Activated B cell treated with CpG ODN at 0.5 μM for 24 hours (primary cell): Measurements from ENCODE around the gene TET3. TPM values are rescaled to one million over a fixed set of nuclear protein-coding genes. Genes with fewer than 3 reads are reported as not detected.

Source experiments
- ATAC-seq: fragments of 200-7000 bp; cut with Tn5 transposase; one replicate; pipeline ENCODE4 v1.10.0; 2021; ENCODE audit warnings: low read depth, mild to moderate bottlenecking, moderate library complexity
- CTCF ChIA-PET: fragments of 350-600 bp; sonication (Branson Sonifier 250); formaldehyde crosslinking; loops from one replicate; lab custom pipeline; 2021; ENCODE audit warnings: antibody characterized with exemption; lab: Charles Lee
- POLR2A ChIA-PET: fragments of 350-600 bp; sonication (Branson Sonifier 250); formaldehyde crosslinking; loops from one replicate; lab custom pipeline; 2021; ENCODE audit warnings: antibody characterized with exemption; lab: Charles Lee
- DNase-seq: peaks from one replicate; pipeline ENCODE4 v3.0.0; 2022
- H3K27ac Mint-ChIP-seq: one replicate; pipeline ENCODE4 v1.8.0; 2020; ENCODE audit warnings: mixed read lengths
- H3K27me3 Mint-ChIP-seq: one replicate; pipeline ENCODE4 v1.8.0; 2021; ENCODE audit warnings: mixed read lengths
- H3K36me3 Mint-ChIP-seq: one replicate; pipeline ENCODE4 v1.8.0; 2021; ENCODE audit warnings: low read depth, mixed read lengths
- H3K4me1 Mint-ChIP-seq: one replicate; pipeline ENCODE4 v1.8.0; 2021; ENCODE audit warnings: mixed read lengths
- H3K4me3 Mint-ChIP-seq: one replicate; pipeline ENCODE4 v1.8.0; 2020; ENCODE audit warnings: mild to moderate bottlenecking, mixed read lengths
- H3K9me3 Mint-ChIP-seq: one replicate; pipeline ENCODE4 v1.8.0; 2020; ENCODE audit warnings: mixed read lengths
- CTCF ChIP-seq: fragments of 200-600 bp; IDR thresholded peaks from one replicate; pipeline ENCODE4 v1.8.0; 2022; ENCODE audit warnings: antibody characterized with exemption, mild to moderate bottlenecking
- intact Hi-C: fragments of 100-400 bp; cut with micrococcal nuclease; formaldehyde crosslinking; loops from one replicate; pipeline ENCODE4 v1.15.1; 2024
- total RNA-seq: library from RNA; stranded (reverse); gene quantifications from 2 replicates; pipeline ENCODE4 v1.2.3, GENCODE V29; 2022

Gene TET3
- total RNA-seq, 1 donor from 2014 or later: 60.1 TPM

DNA sequence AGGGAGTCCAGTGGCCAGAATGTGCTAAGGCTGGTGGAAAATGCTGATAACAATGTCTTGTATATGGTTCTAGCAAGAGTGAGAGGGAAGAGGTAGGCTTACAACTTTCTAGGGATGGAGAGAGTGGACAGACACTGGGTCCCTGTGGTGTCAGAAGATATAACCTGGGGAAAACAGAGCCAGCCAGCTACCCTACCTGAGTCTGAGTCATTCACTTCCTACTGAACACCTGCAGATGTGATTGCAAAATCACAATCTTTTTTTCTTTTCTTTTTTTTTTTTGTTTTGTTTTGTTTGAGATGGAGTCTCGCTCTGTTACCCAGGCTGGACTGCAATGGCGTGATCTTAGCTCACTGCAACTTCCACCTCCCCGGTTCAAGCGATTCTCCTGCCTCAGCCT lies 7.3 kb downstream of the TET3 start:
- CTCF ChIA-PET: no interaction called here
- no peaks in the 10 kb centered on the region for H3K27me3 Mint-ChIP-seq
- peaks cover 70% of the 10 kb centered on the region for H3K36me3 Mint-ChIP-seq
- H3K9me3 Mint-ChIP-seq: peaks cover 4% of the 10 kb centered on the region
- POLR2A ChIA-PET: interaction anchor here (0.9 to 1.1 kb wide), 2 partner anchors 9 to 128 kb away, joined by 3 read pairs; no protein-coding TSS in a partner anchor
- intact Hi-C loops: no loop called here
- H3K4me1 Mint-ChIP-seq: peaks cover 83% of the 10 kb centered on the region
- no peak for TF ChIP-seq CTCF
- ATAC-seq: no peak
- no peak overlapping the region for H3K27ac Mint-ChIP-seq
- peak overlapping the region; percentile 12 for H3K4me3 Mint-ChIP-seq
- DNase-seq: no peak

DNA sequence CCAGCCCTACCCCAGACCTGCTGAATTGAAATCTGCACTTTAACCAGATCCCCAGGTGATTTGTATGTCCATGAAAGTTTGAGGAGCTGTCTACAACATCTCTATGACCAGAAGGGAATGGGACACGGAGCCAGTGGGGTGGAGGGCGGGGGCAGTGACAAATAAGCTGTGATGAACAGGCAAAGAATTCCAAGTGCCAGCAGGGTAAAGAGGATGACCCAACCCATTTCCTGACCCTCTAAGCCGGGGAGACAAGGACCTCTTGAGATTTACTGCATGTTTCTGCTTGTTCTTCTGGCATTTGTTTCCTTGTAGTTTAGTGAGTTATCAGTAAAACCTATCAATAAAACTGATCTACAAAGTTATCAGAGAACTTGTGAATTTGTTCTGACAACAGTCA lies 8.7 kb downstream of the TET3 start:
- no peak overlapping the region for H3K27ac Mint-ChIP-seq
- ChIA-PET CTCF (no interaction called here), POLR2A (interaction anchor here (1.4 kb wide), 1 partner anchor 8 kb away, joined by 5 read pairs; no protein-coding TSS in a partner anchor)
- ATAC-seq: no peak
- intact Hi-C loops: no loop called here
- no peak for DNase-seq
- H3K4me1 Mint-ChIP-seq: peaks cover 80% of the 10 kb centered on the region
- no peak overlapping the region for H3K4me3 Mint-ChIP-seq
- no peak for TF ChIP-seq CTCF
- H3K9me3 Mint-ChIP-seq: peaks cover 4% of the 10 kb centered on the region
- H3K27me3 Mint-ChIP-seq: no peaks in the 10 kb centered on the region
- peaks cover 65% of the 10 kb centered on the region for H3K36me3 Mint-ChIP-seq

- Mint-ChIP-seq H3K27ac (no peak overlapping the region), H3K9me3 (peaks cover 4% of the 10 kb centered on the region), H3K27me3 (no peaks in the 10 kb centered on the region), H3K4me3 (no peak overlapping the region), H3K4me1 (peaks cover 80% of the 10 kb centered on the region), H3K36me3 (peaks cover 66% of the 10 kb centered on the region)
- no peak for DNase-seq
- intact Hi-C loops: no loop called here
- CTCF ChIA-PET: no interaction called here
- ATAC-seq: no peak
- POLR2A ChIA-PET: interaction anchor here (1.4 kb wide), 1 partner anchor 8 kb away, joined by 5 read pairs; no protein-coding TSS in a partner anchor
- no peak for TF ChIP-seq CTCF
Observed at GRCh38 chr2:73993778-73994177, 9.1 kb downstream of the TET3 start.

DNA sequence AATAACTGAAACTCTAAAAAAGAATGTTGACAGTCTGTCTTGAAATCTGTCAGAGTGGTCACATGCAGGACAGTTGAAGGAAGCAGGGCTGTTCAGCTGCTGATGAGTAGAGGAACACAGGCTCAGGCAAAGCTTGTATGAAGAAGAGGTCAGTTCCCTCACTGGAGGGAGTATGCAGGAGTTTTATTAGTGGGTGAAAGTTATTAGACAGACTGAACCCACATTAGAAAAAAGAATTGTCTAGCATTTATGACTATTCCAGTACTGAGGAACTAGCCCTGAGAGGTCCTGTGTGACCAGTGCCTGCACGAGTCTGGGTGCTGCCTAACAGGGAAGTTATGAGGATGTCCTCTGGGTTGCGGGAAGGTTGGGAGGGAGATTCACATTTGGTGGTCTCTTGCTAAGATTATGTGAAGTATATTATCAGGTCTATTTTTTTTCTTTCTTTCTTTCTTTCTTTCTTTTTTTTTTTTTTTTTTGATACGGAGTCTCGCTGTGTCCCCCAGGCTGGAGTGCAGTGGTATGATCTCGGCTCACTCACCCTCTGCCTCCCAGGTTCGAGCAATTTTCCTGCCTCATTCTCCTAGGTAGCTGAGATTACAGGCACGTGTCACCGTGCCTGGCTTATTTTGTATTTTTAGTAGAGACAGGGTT lies 9.6 kb downstream of the TET3 start:
- DNase-seq: no peak
- TF ChIP-seq CTCF: no peak
- intact Hi-C loops: no loop called here
- Mint-ChIP-seq H3K4me3 (no peak overlapping the region), H3K9me3 (peaks cover 4% of the 10 kb centered on the region), H3K27ac (no peak overlapping the region), H3K4me1 (peaks cover 80% of the 10 kb centered on the region), H3K27me3 (no peaks in the 10 kb centered on the region), H3K36me3 (peaks cover 67% of the 10 kb centered on the region)
- ChIA-PET CTCF (no interaction called here), POLR2A (interaction anchor here (0.7 to 1.4 kb wide), 3 partner anchors 9 to 38 kb away, joined by 3 to 5 read pairs (median 5); no protein-coding TSS in a partner anchor)
- no peak for ATAC-seq

DNA sequence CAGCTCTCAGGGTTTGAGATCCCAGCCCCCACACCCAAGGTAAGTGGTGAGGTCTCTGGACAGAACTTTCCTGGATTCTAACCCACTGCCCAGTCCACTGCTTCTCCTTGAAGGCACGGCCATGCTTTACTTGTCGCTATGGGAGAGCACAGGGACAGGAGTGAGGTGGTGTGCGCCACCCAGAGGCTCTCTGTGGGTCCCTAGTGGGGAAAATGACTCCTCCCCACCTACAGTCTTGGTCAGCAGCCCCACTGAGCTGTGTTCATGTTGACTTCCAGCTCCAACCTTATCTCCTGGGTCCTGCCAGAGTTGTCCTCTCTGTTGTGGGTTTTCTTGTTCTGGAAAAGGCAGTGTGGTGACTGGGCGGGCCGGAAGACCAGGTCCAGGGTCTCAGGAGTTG lies 11.1 kb downstream of the TET3 start:
- ATAC-seq (peak; percentile 19), DNase-seq (no peak)
- intact Hi-C loops: no loop called here
- Mint-ChIP-seq H3K4me3 (no peak overlapping the region), H3K27ac (no peak overlapping the region), H3K4me1 (peaks cover 81% of the 10 kb centered on the region), H3K27me3 (no peaks in the 10 kb centered on the region), H3K9me3 (peaks cover 4% of the 10 kb centered on the region), H3K36me3 (peaks cover 53% of the 10 kb centered on the region)
- TF ChIP-seq CTCF: no peak
- CTCF ChIA-PET: no interaction called here
- POLR2A ChIA-PET: no interaction called here
